ENCODE data around the gene MRPL49. TPM values are rescaled to one million over a fixed set of nuclear protein-coding genes. Genes with fewer than 3 reads are reported as not detected.

The MRPL49 gene
- polyA plus RNA-seq, 1 experiment: 68.5 TPM

DNA sequence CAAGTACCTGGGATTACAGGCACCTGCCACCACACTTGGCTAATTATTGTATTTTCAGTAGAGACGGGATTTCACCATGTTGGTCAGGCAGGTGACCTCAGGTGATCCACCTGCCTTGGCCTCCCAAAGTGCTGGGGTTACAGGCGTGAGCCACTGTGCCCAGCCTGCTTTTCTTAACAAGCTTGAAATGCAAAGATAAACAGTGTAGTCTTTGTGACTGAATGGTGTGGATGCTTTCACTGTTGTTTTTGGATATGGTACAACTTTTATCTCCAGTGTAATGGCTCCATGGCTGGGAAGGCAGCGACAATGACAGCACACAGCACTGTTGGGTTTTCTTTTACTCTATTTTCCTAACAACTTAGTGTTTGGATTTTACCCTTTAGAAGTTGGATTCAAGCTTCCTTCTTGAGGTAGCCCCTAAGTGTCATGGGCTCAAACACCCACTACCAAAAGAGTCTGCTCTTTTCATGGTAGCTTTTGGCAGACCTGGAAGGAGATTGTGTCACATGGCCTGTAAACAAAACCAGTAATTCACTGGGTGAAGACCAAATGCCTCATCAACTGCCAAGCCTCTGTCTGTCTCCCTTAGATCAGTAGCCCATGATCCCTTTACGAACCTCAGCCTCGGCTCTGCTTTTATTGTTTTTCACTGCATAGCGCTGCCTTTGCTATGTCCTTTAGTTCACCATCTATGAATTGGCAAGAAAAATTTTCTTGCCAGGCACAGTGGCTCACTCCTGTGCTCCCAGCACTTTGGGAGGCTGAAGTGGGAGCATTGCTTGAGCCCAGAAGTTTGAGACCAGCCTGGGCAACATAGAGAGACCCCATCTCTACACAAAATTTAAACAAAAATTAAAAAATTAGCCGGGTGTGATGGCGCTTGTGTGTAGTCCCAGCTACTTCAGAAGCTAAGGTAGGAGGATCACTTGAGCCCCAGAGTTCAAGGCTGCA is 19.7 kb upstream of the MRPL49 start:
- Histone ChIP-seq H3K27me3 (ENCODE audit: control insufficient read depth, insufficient read depth, low read length) (no peaks in the 10 kb centered on the region), H3K36me3 (ENCODE audit: control insufficient read depth, insufficient read depth, low read length) (no peaks in the 10 kb centered on the region; the same call in none of the 2 replicates), H3K4me3 (ENCODE audit: low read depth, low read length) (no peak overlapping the region)
- no peak for DNase-seq (ENCODE audit: low read depth)
- ChIA-PET CTCF (interaction anchor here (1.1 to 3.4 kb wide), 4 partner anchors 9 to 17 kb away, joined by 3 to 30 read pairs (median 10); partner anchors contain the start of genes TM7SF2 and ZNHIT2), POLR2A (no interaction called here)
- TF ChIP-seq, protein P1, sequence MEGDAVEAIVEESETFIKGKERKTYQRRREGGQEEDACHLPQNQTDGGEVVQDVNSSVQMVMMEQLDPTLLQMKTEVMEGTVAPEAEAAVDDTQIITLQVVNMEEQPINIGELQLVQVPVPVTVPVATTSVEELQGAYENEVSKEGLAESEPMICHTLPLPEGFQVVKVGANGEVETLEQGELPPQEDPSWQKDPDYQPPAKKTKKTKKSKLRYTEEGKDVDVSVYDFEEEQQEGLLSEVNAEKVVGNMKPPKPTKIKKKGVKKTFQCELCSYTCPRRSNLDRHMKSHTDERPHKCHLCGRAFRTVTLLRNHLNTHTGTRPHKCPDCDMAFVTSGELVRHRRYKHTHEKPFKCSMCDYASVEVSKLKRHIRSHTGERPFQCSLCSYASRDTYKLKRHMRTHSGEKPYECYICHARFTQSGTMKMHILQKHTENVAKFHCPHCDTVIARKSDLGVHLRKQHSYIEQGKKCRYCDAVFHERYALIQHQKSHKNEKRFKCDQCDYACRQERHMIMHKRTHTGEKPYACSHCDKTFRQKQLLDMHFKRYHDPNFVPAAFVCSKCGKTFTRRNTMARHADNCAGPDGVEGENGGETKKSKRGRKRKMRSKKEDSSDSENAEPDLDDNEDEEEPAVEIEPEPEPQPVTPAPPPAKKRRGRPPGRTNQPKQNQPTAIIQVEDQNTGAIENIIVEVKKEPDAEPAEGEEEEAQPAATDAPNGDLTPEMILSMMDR (IDR thresholded peaks at IDR 0.05; ENCODE audit: insufficient read depth, low read depth, low read length): no peak

DNA sequence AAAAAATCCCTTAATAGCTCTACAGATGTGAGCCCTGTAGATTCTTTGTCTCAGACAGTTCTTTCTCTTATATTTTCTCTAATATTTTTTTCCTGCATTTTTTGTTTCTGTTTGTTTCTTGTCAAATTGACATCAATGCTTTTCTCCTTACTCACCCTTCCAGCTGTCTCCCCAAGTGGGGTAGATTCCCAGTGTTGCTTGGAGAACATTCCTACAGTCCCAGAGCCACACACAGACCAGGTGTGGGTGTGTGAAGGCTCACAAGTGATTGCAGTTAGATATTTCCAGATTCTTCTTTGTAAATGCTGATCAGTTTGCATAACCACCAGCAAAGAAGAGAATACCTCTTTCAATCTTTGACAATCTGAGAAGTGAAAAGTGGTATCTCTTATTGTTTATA is 18.6 kb upstream of the MRPL49 start:
- H3K27me3 ChIP-seq (ENCODE audit: control insufficient read depth, insufficient read depth, low read length): no peaks in the 10 kb centered on the region
- CTCF ChIA-PET: interaction anchor here (1.1 to 3.4 kb wide), 4 partner anchors 8 to 16 kb away, joined by 3 to 30 read pairs (median 10); partner anchors contain the start of genes TM7SF2 and ZNHIT2
- DNase-seq (ENCODE audit: low read depth): no peak
- H3K4me3 ChIP-seq (ENCODE audit: low read depth, low read length): no peak overlapping the region
- peaks cover under 1% of the 10 kb centered on the region; the same call in 1 of the 2 replicates for H3K36me3 ChIP-seq (ENCODE audit: control insufficient read depth, insufficient read depth, low read length)
- TF ChIP-seq, protein P1 (IDR thresholded peaks at IDR 0.05; ENCODE audit: insufficient read depth, low read depth, low read length): no peak
- POLR2A ChIA-PET: no interaction called here

DNA sequence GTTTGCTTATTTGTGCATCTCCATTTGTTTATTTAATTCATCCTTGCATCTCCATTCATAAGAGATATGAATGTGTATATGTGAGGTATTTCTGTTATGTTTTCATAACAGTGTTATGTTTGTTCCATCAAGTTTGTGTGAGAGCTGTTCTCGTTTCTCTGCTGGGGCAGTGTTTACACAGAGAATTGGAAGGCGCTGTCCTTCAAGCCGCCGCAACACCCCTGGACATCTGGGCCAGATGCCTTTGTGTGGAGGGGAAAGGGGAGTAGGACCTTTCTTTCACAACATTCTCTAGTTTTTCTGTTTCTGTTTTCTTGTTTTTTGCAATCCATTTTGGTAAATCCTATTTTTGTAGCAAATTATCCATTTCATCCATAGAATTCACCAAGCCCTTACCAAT is 17.5 kb upstream of the MRPL49 start:
- Histone ChIP-seq H3K36me3 (ENCODE audit: control insufficient read depth, insufficient read depth, low read length) (peaks cover 7% of the 10 kb centered on the region; the same call in 1 of the 2 replicates), H3K4me3 (ENCODE audit: low read depth, low read length) (no peak overlapping the region), H3K27me3 (ENCODE audit: control insufficient read depth, insufficient read depth, low read length) (no peaks in the 10 kb centered on the region)
- POLR2A ChIA-PET: no interaction called here
- DNase-seq (ENCODE audit: low read depth): no peak
- CTCF ChIA-PET: interaction anchor here (0.8 to 3.4 kb wide), 3 partner anchors 8 to 261 kb away, joined by 4 to 17 read pairs (median 6); partner anchors contain the start of genes TM7SF2 and ZNHIT2
- TF ChIP-seq, protein P1 (IDR thresholded peaks at IDR 0.05; ENCODE audit: insufficient read depth, low read depth, low read length): no peak

DNA sequence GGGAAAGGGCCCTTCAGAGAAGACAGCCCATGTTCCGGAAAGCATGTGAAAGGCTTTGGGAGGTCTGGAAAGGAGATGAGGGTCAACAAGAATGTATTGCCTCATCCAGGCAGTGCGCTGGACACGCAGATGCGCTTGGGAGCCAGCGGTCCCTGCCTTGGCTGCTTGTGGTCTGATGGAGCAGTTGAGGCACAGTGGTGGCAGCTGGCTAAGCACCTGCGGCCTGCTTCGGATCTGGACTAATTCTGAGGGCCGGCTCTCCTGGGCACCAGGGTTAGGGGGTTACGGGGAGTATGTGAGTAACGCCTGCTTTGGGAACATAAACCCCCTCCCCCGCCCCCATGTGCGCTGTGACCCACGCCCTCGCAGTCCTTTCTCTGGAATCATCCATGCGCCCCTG is 15.0 kb upstream of the MRPL49 start:
- Histone ChIP-seq H3K27me3 (ENCODE audit: control insufficient read depth, insufficient read depth, low read length) (no peaks in the 10 kb centered on the region), H3K4me3 (ENCODE audit: low read depth, low read length) (no peak overlapping the region), H3K36me3 (ENCODE audit: control insufficient read depth, insufficient read depth, low read length) (peaks cover 7% of the 10 kb centered on the region; the same call in 1 of the 2 replicates)
- TF ChIP-seq, protein P1 (IDR thresholded peaks at IDR 0.05; ENCODE audit: insufficient read depth, low read depth, low read length): no peak
- CTCF ChIA-PET: interaction anchor here (1.6 to 7.2 kb wide), 2 partner anchors 12 to 15 kb away, joined by 3 to 152 read pairs; partner anchors contain the start of genes FAU, MRPL49 and VPS51
- POLR2A ChIA-PET: no interaction called here
- DNase-seq (ENCODE audit: low read depth): no peak
